OCI-LY3 (cell line): Measurements from ENCODE around the gene CCM2.

Source experiments
- CTCF ChIP-seq: fragments of 200-600, 300-600 bp; sonication (generic); IDR thresholded peaks from 2 replicates; pipeline ENCODE4 v1.5.1; 2014; ENCODE audit warnings: antibody characterized with exemption, low read length, low read depth
- EZH2phosphoT487 ChIP-seq: fragments of 200-600 bp; shearing (Covaris generic); IDR thresholded peaks from 2 replicates; pipeline ENCODE4 v1.6.1; 2018; ENCODE audit warnings: antibody characterized with exemption, mixed run types, low read depth

GRCh38 chr7:45075355-45075644, 75.3 kb downstream of the CCM2 start:
- TF ChIP-seq CTCF (no peak), EZH2phosphoT487 (no peak)
